GM11168 (cell line): Measurements from ENCODE around the gene WWOX.

Experiments used
- in situ Hi-C: fragments of 300-500 bp; cut with MboI; formaldehyde crosslinking; loops from one replicate; pipeline ENCODE4 v1.12.0; 2022; ENCODE audit warnings: low sequenced_read_pairs; ENCODE audit not compliant: unreplicated experiment

Gene WWOX

GRCh38 chr16:78817200-78817739 lies 717.8 kb downstream of the WWOX start:
- in situ Hi-C loops: no loop called here

DNA sequence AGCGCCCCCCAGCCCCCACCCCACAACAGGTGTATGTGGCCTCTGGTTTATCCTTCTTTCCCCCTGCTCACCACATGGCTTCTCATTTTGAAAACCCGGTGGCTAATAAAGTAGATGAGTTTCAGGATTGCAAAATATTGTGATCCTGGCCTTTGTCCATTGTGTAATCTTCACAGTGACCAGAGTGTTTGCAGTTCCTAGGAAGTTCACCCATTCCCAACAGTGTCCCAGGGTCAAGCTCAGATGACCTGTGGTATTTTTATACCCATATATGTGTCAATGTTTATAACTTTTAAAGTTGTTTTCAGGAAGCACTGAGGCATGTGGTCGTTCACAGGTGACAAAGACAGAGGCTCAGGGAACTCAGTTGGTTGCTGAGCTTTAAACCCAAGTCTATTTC lies 721.9 kb downstream of the WWOX start:
- in situ Hi-C loops: no loop called here

- in situ Hi-C loops: no loop called here
Observed at GRCh38 chr16:78822509-78822908, 723.1 kb downstream of the WWOX start.

- in situ Hi-C loops: no loop called here
Observed at GRCh38 chr16:78823027-78823426, 723.6 kb downstream of the WWOX start.

DNA sequence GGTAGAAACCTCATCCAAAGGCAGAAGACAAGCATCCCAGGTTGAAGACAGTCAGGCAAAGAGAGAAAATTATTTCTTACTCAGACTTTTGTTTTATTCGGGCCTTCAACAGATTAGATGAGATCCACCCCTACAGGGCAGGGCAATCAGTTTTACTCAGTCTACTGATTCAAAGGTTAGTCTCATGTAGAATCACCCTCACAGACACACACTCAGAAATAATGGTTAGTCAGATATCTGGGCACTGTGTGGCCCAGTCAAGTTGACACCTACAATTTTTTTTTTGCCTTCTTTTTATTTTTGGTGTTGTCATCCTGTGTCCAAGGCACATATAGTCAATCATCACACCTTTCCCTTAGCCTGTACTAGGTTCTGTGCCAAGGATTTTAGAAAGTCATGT lies 729.8 kb downstream of the WWOX start:
- in situ Hi-C loops: no loop called here

DNA sequence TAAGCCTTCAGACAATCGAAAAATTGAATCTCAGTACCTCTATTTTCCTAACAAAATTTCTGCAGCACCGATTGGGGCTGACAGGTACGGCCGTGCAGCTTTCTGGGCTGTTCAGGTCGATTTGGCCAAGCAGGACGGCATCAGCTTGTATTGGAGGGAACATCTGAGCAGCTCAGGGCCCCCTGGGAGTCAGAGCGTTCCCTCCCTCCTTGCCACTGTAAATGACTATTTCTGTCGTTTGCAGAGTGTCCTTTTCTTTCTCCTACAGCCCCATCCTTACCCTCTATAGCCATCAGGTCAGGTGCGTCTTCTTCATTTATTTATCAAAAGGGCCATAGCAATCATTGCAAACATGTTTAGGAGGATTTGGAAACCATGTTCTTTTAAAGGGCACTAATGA lies 731.1 kb downstream of the WWOX start:
- in situ Hi-C loops: no loop called here

DNA sequence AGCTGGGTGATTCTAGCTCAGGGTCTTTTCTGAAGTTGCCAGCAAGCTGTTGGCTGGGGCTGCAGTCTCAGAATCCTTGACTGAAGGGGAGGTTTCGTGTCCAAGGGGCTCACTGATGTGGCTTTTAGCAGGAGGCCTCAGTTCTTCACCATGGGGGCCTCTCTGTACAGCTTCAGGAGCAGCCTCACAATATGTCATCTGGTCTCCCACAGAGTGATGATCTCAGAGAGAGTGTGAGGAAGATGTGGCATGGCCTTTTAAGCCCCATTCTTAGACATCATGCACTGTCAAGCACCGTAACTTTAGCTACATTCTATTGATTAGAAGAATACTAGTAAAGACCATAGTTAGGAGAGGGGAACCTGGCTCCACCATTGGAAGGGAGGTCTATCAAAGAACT lies 732.6 kb downstream of the WWOX start:
- in situ Hi-C loops: no loop called here

DNA sequence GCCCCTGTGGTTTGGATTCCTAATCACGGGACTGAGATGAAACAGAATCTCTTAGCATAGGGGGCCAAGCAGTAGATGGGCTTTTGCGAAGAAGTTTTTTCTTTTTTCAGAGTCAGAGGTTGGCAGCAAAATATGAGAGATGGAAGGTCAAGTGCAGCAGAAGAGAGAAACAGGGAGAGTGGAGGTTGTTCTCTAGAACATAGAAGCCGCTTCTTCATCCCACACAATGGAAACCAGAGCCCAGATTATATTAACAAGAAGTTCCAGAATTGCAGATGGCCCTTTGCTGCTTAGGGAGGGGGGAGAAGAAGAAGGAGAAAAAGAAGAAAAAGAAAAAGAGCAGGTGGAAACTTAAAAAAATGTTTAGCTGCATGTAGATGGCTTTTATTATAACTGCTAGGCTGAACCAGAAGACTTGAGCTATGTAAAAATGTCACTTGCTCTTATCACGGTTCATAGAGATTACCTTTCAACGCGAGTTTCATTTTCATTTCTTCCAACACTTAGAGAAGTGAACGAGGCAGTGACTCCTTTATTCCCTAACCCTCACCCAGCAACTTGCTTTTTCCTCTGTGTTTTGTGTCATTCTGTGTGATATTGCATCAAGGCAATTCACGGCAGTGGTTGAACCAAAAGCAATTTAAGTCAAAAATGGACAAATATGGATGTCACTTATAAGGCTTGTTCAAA lies 737.5 kb downstream of the WWOX start:
- in situ Hi-C loops: no loop called here

DNA sequence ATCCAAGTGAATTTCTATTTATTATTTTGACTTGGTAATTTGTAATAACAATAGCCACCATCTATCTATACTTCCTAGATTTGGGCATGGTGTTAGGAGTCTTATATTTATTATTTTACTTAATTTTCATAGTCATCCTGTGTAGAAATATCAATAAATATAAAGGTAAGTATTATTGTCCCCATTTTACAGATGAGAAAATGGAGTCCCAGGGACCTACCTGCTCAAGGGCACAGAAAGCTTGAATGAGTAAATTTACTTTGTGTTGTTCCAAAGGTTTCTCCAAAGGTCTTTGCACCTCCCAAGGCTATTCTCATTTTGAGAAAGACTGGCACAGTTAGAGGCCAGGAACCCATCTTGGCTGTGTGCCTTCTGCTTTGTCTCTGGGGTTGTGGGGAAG lies 738.3 kb downstream of the WWOX start:
- in situ Hi-C loops: no loop called here

- in situ Hi-C loops: no loop called here
Observed at GRCh38 chr16:78838276-78838675, 738.8 kb downstream of the WWOX start.

DNA sequence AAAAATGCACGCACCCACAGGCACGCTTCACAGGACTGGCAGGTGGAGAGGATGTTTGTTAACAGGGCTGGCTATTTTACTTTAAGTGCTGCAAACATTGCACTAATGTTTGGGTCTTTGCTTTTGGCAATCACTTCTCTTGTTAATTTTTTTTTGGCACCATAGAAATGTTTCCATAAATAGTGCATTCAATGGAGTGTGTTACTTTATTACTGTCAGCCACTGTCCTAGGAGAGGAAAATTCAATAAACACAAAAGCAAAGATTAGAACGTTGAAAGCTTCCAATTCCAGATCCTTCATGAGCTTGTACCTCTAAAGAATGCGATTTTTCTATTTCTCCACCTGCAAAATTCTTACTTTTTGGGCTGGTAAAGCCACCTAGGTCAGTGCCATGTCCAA lies 743.5 kb downstream of the WWOX start:
- in situ Hi-C loops: no loop called here

GRCh38 chr16:78843978-78844377 lies 744.5 kb downstream of the WWOX start:
- in situ Hi-C loops: no loop called here

- in situ Hi-C loops: no loop called here
Observed at GRCh38 chr16:78844682-78845081, 745.2 kb downstream of the WWOX start.

GRCh38 chr16:78851266-78851665 lies 751.8 kb downstream of the WWOX start:
- in situ Hi-C loops: no loop called here

DNA sequence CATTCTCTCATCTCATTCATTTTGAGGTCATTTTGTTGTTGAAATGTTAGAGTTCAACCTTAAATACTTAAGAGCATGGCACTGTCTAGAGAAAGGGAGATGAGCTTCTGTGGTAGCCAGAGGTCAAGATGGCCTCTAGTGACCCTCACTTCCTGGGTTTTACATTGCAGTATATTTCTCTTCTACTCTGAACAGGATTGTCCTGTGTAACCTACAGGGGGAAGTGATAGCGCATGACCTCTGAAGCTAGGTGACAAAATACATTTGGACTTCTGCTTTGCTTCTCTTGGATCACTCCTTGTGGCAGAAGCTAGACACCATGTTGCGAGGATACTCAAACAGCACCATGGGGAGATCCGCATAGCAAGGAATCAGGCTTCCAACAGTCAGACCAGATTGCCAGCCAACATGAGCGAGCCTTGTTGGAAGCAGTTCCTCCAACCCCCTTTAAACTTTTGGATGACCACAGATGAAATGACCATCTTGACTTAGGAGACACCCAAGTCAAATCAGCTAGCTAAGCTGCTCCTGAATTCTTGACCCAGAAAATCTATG lies 752.7 kb downstream of the WWOX start:
- in situ Hi-C loops: no loop called here

- in situ Hi-C loops: no loop called here
Observed at GRCh38 chr16:78862022-78862421, 762.6 kb downstream of the WWOX start.

DNA sequence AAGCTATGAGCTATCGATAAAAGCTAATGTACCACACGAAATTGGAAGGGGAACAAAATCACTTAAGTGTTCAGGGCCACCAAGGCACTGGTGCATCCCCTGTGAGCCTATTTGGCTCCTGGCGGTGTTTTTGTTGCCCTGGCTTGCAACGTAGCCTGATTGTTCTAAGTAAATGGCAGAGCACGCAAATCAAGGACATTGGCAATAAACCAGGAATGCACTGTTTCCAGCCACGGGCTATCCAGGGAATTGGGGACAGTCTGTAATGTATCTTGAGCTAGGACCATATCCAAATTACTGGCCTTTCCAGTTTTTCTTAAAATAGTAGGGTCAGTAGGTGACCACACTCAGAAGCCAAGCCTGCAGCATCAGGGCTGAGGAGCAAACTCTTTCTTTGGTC lies 767.1 kb downstream of the WWOX start:
- in situ Hi-C loops: no loop called here

DNA sequence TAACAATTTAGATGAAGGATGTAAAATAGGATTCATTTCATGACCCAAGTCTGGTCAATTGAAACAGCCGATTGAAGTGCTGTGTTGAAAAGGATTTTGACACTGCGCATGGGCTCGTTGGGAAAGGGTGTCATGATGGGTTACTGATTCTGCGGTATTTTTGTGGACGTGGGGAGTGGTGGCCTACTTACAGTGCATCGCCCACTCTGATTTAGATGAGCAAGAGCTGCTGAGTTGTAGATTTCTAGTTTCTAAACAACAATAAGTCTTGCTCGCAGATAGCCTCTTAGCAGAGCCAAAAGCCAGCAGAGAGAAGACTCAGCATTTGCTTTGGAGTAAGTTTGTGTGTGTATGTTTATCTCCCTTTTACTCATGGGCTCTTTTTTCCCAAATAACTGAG lies 770.0 kb downstream of the WWOX start:
- in situ Hi-C loops: no loop called here

DNA sequence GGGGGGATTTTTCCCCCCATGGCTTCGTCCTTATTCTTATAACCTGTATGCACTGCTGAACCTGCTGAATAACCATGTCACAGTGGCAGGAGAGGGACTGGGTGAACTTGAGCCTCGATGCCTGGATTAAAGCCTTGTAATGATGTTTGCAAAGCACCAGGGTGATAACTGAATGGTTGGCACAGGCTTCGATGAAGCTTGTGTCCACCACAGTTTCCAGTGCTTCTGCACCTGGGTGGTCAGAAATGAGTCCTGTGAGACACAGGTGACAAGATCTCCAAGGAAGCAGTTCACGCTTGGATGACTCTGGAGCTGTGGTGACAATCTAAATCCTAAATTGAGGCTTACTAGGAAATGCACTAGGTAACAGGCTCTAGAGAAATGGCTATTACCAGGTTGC lies 771.8 kb downstream of the WWOX start:
- in situ Hi-C loops: no loop called here

DNA sequence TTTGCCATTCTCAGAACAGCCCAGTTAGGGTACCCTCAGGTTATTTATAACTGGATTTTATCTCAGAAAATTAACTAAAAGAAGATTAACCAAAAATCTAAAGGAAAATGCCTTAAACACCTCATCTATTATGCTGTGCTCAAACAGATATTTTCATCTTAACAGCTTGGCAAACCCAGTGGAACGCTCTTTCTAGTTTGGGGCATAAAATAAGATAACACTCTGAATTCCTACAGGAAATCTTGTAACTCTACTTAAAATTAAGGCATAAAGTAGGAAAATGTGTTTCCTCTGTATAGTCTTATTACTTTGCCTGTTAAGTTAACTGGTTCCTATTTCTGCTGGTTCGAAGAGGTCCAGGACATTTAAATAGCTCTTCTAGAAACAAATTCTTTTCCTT lies 777.2 kb downstream of the WWOX start:
- in situ Hi-C loops: no loop called here

- in situ Hi-C loops: no loop called here
Observed at GRCh38 chr16:78877114-78877655, 777.7 kb downstream of the WWOX start.

DNA sequence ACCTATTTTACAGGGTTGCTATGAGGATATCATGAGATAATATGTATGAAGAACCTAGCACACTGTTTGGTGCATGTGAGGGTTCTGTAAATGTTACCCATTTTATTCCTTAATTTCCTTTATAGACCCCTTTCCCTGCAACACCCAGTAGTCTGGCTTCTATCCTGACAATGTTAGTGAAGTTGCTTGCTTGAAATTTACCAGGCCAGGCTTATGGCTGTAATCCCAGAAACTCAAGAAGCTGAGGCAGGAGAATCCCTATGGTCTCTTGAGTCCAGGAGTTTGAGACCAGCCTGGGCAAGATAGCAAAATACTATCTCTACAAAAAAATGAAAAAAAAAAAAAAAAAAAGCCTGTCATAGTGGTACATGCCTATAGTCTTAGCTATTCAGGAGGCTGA lies 779.1 kb downstream of the WWOX start:
- in situ Hi-C loops: no loop called here
